Muscle of leg (tissue), 11 donors: Measurements from ENCODE around the gene GREB1L. TPM values are rescaled to one million over a fixed set of nuclear protein-coding genes. Genes with fewer than 3 reads are reported as not detected.
"Not testable (repeated sequence)": the region's sequence is repeated elsewhere in the genome, so short reads cannot be mapped to it uniquely, and the experiment has no call there.

ENCODE experiments used
- DNase-seq: peaks from one replicate; pipeline ENCODE4 v3.0.0; 2013
- H3K27ac ChIP-seq: one replicate; pipeline ENCODE4 v1.5.1; 2013; ENCODE audit warnings: mild to moderate bottlenecking, low read length, control low read depth
- H3K27me3 ChIP-seq: one replicate; pipeline ENCODE4 v1.6.1; 2013; ENCODE audit warnings: low read length; ENCODE audit not compliant: control insufficient read depth, insufficient read depth
- H3K36me3 ChIP-seq: one replicate; pipeline ENCODE4 v1.6.1; 2013; ENCODE audit warnings: low read length; ENCODE audit not compliant: control insufficient read depth, insufficient read depth
- H3K4me1 ChIP-seq: one replicate; pipeline ENCODE4 v1.6.1; 2013; ENCODE audit warnings: low read length; ENCODE audit not compliant: control insufficient read depth, insufficient read depth
- H3K4me3 ChIP-seq: one replicate; pipeline ENCODE4 v1.5.1; 2013; ENCODE audit warnings: low read length, control low read depth
- H3K9me3 ChIP-seq: replicated peaks from 2 replicates; pipeline ENCODE4 v1.6.1; 2013; ENCODE audit warnings: low read depth, low read length; ENCODE audit not compliant: control insufficient read depth
- WGBS: methylation state at CpG from one replicate; pipeline ENCODE4 v1.1.5; 2013; ENCODE audit warnings: missing lambda C conversion rate; ENCODE audit not compliant: insufficient coverage; 5-methylcytosine and 5-hydroxymethylcytosine counted together
- polyA plus RNA-seq, 8 donors: library from polyadenylated mRNA; unstranded; fragments of 120-200 nt; gene quantifications; one replicate each; pipeline versions ENCODE4 v1.2.1 to v1.2.3, GENCODE V29; 2013; ENCODE audit warnings: inconsistent platforms in 1 of 8, low replicate concordance in 1 of 8; ENCODE audit not compliant: insufficient read length in 8 of 8, insufficient read depth in 1 of 8
- total RNA-seq: library from RNA; stranded (reverse); fragments of 120-200 nt; gene quantifications from one replicate; pipeline ENCODE4 v1.2.4, GENCODE V29; 2013

GREB1L gene
- total and polyA plus RNA-seq, 9 donors: 2.9 to 8.1 (median 4.9) TPM

- Histone ChIP-seq H3K9me3 (no peaks in the 10 kb centered on the region), H3K36me3 (no peaks in the 10 kb centered on the region), H3K4me3 (no peak overlapping the region), H3K27me3 (no peaks in the 10 kb centered on the region), H3K27ac (no peak overlapping the region), H3K4me1 (no peaks in the 10 kb centered on the region)
- no CpG with 5 or more reads among the region's 7 CpGs for WGBS
- DNase-seq: no peak
Observed at GRCh38 chr18:21275645-21276044, 33.6 kb downstream of the GREB1L start.

GRCh38 chr18:21277578-21277977 lies 35.5 kb downstream of the GREB1L start:
- H3K4me1 ChIP-seq: no peaks in the 10 kb centered on the region
- no peaks in the 10 kb centered on the region for H3K27me3 ChIP-seq
- no peak overlapping the region for H3K27ac ChIP-seq
- H3K4me3 ChIP-seq: no peak overlapping the region
- no peak for DNase-seq
- H3K9me3 ChIP-seq: no peaks in the 10 kb centered on the region
- H3K36me3 ChIP-seq: no peaks in the 10 kb centered on the region
- WGBS: 100% methylated on average over 2 of the region's 4 CpGs

- no CpG with 5 or more reads among the region's 6 CpGs for WGBS
Observed at GRCh38 chr18:21278218-21278617, 36.2 kb downstream of the GREB1L start.

GRCh38 chr18:21281603-21282002 lies 39.6 kb downstream of the GREB1L start:
- H3K4me1 ChIP-seq: no peaks in the 10 kb centered on the region
- H3K36me3 ChIP-seq: no peaks in the 10 kb centered on the region
- no peak for DNase-seq
- H3K4me3 ChIP-seq: no peak overlapping the region
- no peak overlapping the region for H3K27ac ChIP-seq
- no peaks in the 10 kb centered on the region for H3K9me3 ChIP-seq
- no peaks in the 10 kb centered on the region for H3K27me3 ChIP-seq

More at GRCh38 chr18:21278218-21278617, 36.2 kb downstream of the GREB1L start:
- not testable (repeated sequence) for H3K4me1 ChIP-seq, H3K27ac ChIP-seq, H3K36me3 ChIP-seq, DNase-seq, H3K9me3 ChIP-seq, H3K4me3 ChIP-seq, H3K27me3 ChIP-seq

GRCh38 chr18:21284540-21284939 lies 42.5 kb downstream of the GREB1L start:
- no peak for DNase-seq
- H3K4me1 ChIP-seq: no peaks in the 10 kb centered on the region
- no peak overlapping the region for H3K27ac ChIP-seq
- H3K36me3 ChIP-seq: no peaks in the 10 kb centered on the region
- WGBS: no CpG with 5 or more reads among the region's 3 CpGs
- no peak overlapping the region for H3K4me3 ChIP-seq
- H3K9me3 ChIP-seq: no peaks in the 10 kb centered on the region
- no peaks in the 10 kb centered on the region for H3K27me3 ChIP-seq

GRCh38 chr18:21289827-21290226 lies 47.8 kb downstream of the GREB1L start:
- Histone ChIP-seq H3K4me3 (no peak overlapping the region), H3K4me1 (no peaks in the 10 kb centered on the region), H3K9me3 (no peaks in the 10 kb centered on the region), H3K27me3 (no peaks in the 10 kb centered on the region), H3K27ac (no peak overlapping the region), H3K36me3 (no peaks in the 10 kb centered on the region)
- DNase-seq: peak; percentile 1
- WGBS: no CpG with 5 or more reads among the region's 3 CpGs

- no peak for DNase-seq
- no peaks in the 10 kb centered on the region for H3K27me3 ChIP-seq
- H3K9me3 ChIP-seq: no peaks in the 10 kb centered on the region
- WGBS: 71% methylated on average over 2 of the region's 3 CpGs
- H3K4me3 ChIP-seq: no peak overlapping the region
- H3K4me1 ChIP-seq: no peaks in the 10 kb centered on the region
- H3K27ac ChIP-seq: no peak overlapping the region
- no peaks in the 10 kb centered on the region for H3K36me3 ChIP-seq
Observed at GRCh38 chr18:21291106-21291505, 49.1 kb downstream of the GREB1L start.

- Histone ChIP-seq H3K36me3 (no peaks in the 10 kb centered on the region), H3K4me1 (no peaks in the 10 kb centered on the region), H3K9me3 (no peaks in the 10 kb centered on the region), H3K27me3 (no peaks in the 10 kb centered on the region), H3K4me3 (no peak overlapping the region), H3K27ac (no peak overlapping the region)
- WGBS: 100% methylated on average over 1 of the region's 3 CpGs
- DNase-seq: no peak
Observed at GRCh38 chr18:21293479-21293878, 51.4 kb downstream of the GREB1L start.

GRCh38 chr18:21295101-21295500 lies 53.1 kb downstream of the GREB1L start:
- H3K27me3 ChIP-seq: no peaks in the 10 kb centered on the region
- H3K4me3 ChIP-seq: no peak overlapping the region
- no CpG with 5 or more reads among the region's 3 CpGs for WGBS
- H3K9me3 ChIP-seq: no peaks in the 10 kb centered on the region
- no peaks in the 10 kb centered on the region for H3K36me3 ChIP-seq
- no peaks in the 10 kb centered on the region for H3K4me1 ChIP-seq
- DNase-seq: no peak
- H3K27ac ChIP-seq: no peak overlapping the region

- no peaks in the 10 kb centered on the region for H3K4me1 ChIP-seq
- WGBS: 60% methylated on average over 1 of the region's 1 CpG
- H3K9me3 ChIP-seq: no peaks in the 10 kb centered on the region
Observed at GRCh38 chr18:21296045-21296444, 54.0 kb downstream of the GREB1L start.

GRCh38 chr18:21298351-21298750 lies 56.3 kb downstream of the GREB1L start:
- no peaks in the 10 kb centered on the region for H3K27me3 ChIP-seq
- DNase-seq: no peak
- H3K9me3 ChIP-seq: no peaks in the 10 kb centered on the region
- no peak overlapping the region for H3K27ac ChIP-seq
- no peaks in the 10 kb centered on the region for H3K36me3 ChIP-seq
- WGBS: 90% methylated on average over 1 of the region's 4 CpGs
- H3K4me1 ChIP-seq: no peaks in the 10 kb centered on the region
- H3K4me3 ChIP-seq: no peak overlapping the region

More at GRCh38 chr18:21296045-21296444, 54.0 kb downstream of the GREB1L start:
- H3K27ac ChIP-seq: no peak overlapping the region
- H3K36me3 ChIP-seq: no peaks in the 10 kb centered on the region
- no peak overlapping the region for H3K4me3 ChIP-seq
- H3K27me3 ChIP-seq: no peaks in the 10 kb centered on the region
- no peak for DNase-seq
